Esophagus muscularis mucosa (tissue), 4 donors: ENCODE measurements around the gene NID1. TPM values are rescaled to one million over a fixed set of nuclear protein-coding genes. Genes with fewer than 3 reads are reported as not detected.

Experiments used
- DNase-seq: peaks from one replicate; pipeline ENCODE4 v3.0.0-alpha.2; 2017; ENCODE audit errors: extremely low spot score
- H3K27ac ChIP-seq, 4 donors: fragments of 200-600 bp; sonication (generic); replicated peaks in 1 of 4; 1 replicate in 3 of 4; 2 replicates in 1 of 4; pipeline ENCODE4 v1.5.1; 2016 to 2019; ENCODE audit warnings: mild to moderate bottlenecking in 1 of 4
- H3K27me3 ChIP-seq, 4 donors: fragments of 200-600 bp; sonication (generic); one replicate each; pipeline versions ENCODE4 v1.5.1 to v1.6.0; 2016 to 2019
- H3K36me3 ChIP-seq, 4 donors: fragments of 200-600 bp; sonication (generic); one replicate each; pipeline ENCODE4 v1.5.1; 2016 to 2019
- H3K4me1 ChIP-seq, 4 donors: fragments of 200-600 bp; sonication (generic); one replicate each; pipeline ENCODE4 v1.5.1; 2016 to 2019
- H3K4me3 ChIP-seq, 4 donors: fragments of 200-600 bp; sonication (generic); 1 replicate in 2 of 4; 2 replicates in 2 of 4; pipeline ENCODE4 v1.5.1; 2016 to 2019; ENCODE audit warnings: mild to moderate bottlenecking in 4 of 4, moderate library complexity in 1 of 4
- H3K9me3 ChIP-seq, 4 donors: fragments of 200-600 bp; sonication (generic); 1 replicate in 3 of 4; 2 replicates in 1 of 4; pipeline ENCODE4 v1.5.1; 2016 to 2019
- CTCF ChIP-seq, 3 experiments: fragments of 200-600 bp in 2 of 3; fragments of 450-650 bp in 1 of 3; sonication (generic) in 2 of 3; IDR thresholded peaks; one replicate each; pipeline ENCODE4 v1.5.1; 2017 to 2019; ENCODE audit warnings: antibody characterized with exemption in 3 of 3, mild to moderate bottlenecking in 2 of 3, moderate library complexity in 1 of 3
- EP300 ChIP-seq: sonication (generic); formaldehyde crosslinking; IDR thresholded peaks from one replicate; pipeline ENCODE4 v1.6.1; 2017; ENCODE audit warnings: antibody characterized with exemption
- POLR2A ChIP-seq: fragments of 450-650 bp; IDR thresholded peaks from one replicate; pipeline ENCODE4 v1.6.1; 2017; ENCODE audit warnings: antibody characterized with exemption, moderate library complexity, mild to moderate bottlenecking, low read depth
- POLR2AphosphoS5 ChIP-seq, 2 donors: sonication (generic); formaldehyde crosslinking; IDR thresholded peaks; one replicate each; pipeline ENCODE4 v1.6.1; 2017; ENCODE audit warnings: antibody characterized with exemption in 2 of 2
- WGBS: methylation state at CpG from one replicate; pipeline ENCODE4 v1.1.5; 2018; 5-methylcytosine and 5-hydroxymethylcytosine counted together
- intact Hi-C: fragments of 100-400 bp; cut with DNase I; formaldehyde crosslinking; loops from one replicate; pipeline ENCODE4 v1.15.1; 2023
- total RNA-seq, 4 donors: library from RNA; depleted of rRNA; stranded (reverse); fragments of >200 nt; gene quantifications; one replicate each; pipeline versions ENCODE4 v1.1.0 to v1.2.1, GENCODE V29; 2016

The NID1 gene
- total RNA-seq, 4 donors from 2014 or later: 187 to 390 (median 287) TPM

GRCh38 chr1:235942979-235943575, 121.8 kb downstream of the NID1 start:
- Histone ChIP-seq H3K36me3 (no peaks in the 10 kb centered on the region), H3K27ac (peak overlapping the region in 1 of 4 donors; percentile 31), H3K4me3 (no peak overlapping the region), H3K9me3 (no peaks in the 10 kb centered on the region), H3K4me1 (peaks cover 0 to 29% (median 10%) of the 10 kb centered on the region in 4 donors), H3K27me3 (no peaks in the 10 kb centered on the region)
- TF ChIP-seq POLR2AphosphoS5 (IDR thresholded peaks at IDR 0.05) (no peak), EP300 (no peak), CTCF (IDR thresholded peaks at IDR 0.05) (no peak), POLR2A (no peak)
- 94% methylated on average over 6 of the region's 6 CpGs for WGBS
- intact Hi-C loops: no loop called here
- no peak for DNase-seq

- H3K36me3 ChIP-seq: no peaks in the 10 kb centered on the region
- 79% methylated on average over 6 of the region's 6 CpGs for WGBS
- H3K27me3 ChIP-seq: no peaks in the 10 kb centered on the region
- H3K9me3 ChIP-seq: no peaks in the 10 kb centered on the region
- intact Hi-C loops: no loop called here
- TF ChIP-seq POLR2AphosphoS5 (IDR thresholded peaks at IDR 0.05) (no peak), POLR2A (no peak), CTCF (IDR thresholded peaks at IDR 0.05) (no peak), EP300 (no peak)
- H3K27ac ChIP-seq: peak overlapping the region in 1 of 4 donors; percentile 31
- H3K4me3 ChIP-seq: no peak overlapping the region
- H3K4me1 ChIP-seq: peaks cover 0 to 29% (median 13%) of the 10 kb centered on the region in 4 donors
- DNase-seq: no peak
Measured at GRCh38 chr1:235942625-235942934, 122.3 kb downstream of the NID1 start.

DNA sequence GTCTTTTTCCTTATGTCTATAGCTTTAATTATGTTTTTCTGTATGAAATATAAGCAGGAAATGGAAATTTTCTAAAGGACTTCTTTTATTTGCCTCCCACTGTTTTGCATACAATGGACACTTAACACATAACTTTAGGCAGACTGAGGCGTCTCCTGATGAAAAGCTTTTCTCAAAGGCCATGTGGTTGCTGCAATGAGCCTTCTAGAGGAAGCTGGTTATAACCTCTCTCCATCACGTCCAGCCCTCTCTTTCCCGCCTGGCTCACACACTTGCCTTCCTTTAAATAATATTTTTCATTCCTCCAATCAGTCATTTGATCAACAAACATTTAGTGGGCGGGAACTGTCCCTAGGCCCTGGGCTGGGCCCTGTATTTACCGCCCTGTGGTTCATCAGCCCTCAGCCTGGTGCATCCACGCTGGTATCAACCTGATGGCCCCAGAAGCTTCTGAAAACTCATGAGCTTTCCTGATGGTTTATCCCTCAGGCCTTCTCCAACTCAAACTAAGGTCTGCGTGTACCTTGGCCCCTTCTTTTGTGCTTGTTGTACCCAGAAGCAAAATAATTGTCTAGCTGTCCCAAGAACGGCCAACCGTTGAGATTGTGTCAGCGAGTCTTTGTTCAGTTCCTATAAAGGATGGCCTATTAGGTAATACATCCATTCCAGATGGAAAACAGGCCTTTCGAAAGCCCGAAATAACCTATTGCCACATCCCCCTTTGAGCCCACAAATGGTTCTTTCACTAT, 122.8 kb downstream of the NID1 start:
- Histone ChIP-seq H3K4me1 (peaks cover 0 to 29% (median 14%) of the 10 kb centered on the region in 4 donors), H3K27ac (peak overlapping the region in 1 of 4 donors; percentile 31), H3K4me3 (no peak overlapping the region), H3K9me3 (no peaks in the 10 kb centered on the region), H3K27me3 (no peaks in the 10 kb centered on the region), H3K36me3 (no peaks in the 10 kb centered on the region)
- intact Hi-C loops: no loop called here
- 81% methylated on average over 12 of the region's 12 CpGs for WGBS
- no peak for TF ChIP-seq EP300
- no peak for TF ChIP-seq POLR2A
- no peak for TF ChIP-seq CTCF (IDR thresholded peaks at IDR 0.05)
- no peak for TF ChIP-seq POLR2AphosphoS5 (IDR thresholded peaks at IDR 0.05)
- no peak for DNase-seq

GRCh38 chr1:235940285-235940684, 124.6 kb downstream of the NID1 start:
- no peaks in the 10 kb centered on the region for H3K36me3 ChIP-seq
- no peak for DNase-seq
- WGBS: 76% methylated on average over 6 of the region's 6 CpGs
- H3K4me3 ChIP-seq: no peak overlapping the region
- no peak for TF ChIP-seq CTCF (IDR thresholded peaks at IDR 0.05)
- TF ChIP-seq POLR2A: no peak
- no peak for TF ChIP-seq POLR2AphosphoS5 (IDR thresholded peaks at IDR 0.05)
- TF ChIP-seq EP300: no peak
- intact Hi-C loops: no loop called here
- H3K4me1 ChIP-seq: peaks cover 4 to 29% (median 20%) of the 10 kb centered on the region in 4 donors
- H3K9me3 ChIP-seq: no peaks in the 10 kb centered on the region
- H3K27me3 ChIP-seq: no peaks in the 10 kb centered on the region
- H3K27ac ChIP-seq: no peak overlapping the region
